GM18873 (cell line): ENCODE results near the gene KTI12.
"Not testable (repeated sequence)": the region's sequence is repeated elsewhere in the genome, so short reads cannot be mapped to it uniquely, and the experiment has no call there.

Source experiments
- ATAC-seq: cut with Tn5 transposase; IDR thresholded peaks from one replicate; pipeline ENCODE4 v1.9.1; 2021; ENCODE audit warnings: mild to moderate bottlenecking, moderate library complexity, moderate number of reproducible peaks; ENCODE audit not compliant: unreplicated experiment, low FRiP score

KTI12 gene, protein sequence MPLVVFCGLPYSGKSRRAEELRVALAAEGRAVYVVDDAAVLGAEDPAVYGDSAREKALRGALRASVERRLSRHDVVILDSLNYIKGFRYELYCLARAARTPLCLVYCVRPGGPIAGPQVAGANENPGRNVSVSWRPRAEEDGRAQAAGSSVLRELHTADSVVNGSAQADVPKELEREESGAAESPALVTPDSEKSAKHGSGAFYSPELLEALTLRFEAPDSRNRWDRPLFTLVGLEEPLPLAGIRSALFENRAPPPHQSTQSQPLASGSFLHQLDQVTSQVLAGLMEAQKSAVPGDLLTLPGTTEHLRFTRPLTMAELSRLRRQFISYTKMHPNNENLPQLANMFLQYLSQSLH

DNA sequence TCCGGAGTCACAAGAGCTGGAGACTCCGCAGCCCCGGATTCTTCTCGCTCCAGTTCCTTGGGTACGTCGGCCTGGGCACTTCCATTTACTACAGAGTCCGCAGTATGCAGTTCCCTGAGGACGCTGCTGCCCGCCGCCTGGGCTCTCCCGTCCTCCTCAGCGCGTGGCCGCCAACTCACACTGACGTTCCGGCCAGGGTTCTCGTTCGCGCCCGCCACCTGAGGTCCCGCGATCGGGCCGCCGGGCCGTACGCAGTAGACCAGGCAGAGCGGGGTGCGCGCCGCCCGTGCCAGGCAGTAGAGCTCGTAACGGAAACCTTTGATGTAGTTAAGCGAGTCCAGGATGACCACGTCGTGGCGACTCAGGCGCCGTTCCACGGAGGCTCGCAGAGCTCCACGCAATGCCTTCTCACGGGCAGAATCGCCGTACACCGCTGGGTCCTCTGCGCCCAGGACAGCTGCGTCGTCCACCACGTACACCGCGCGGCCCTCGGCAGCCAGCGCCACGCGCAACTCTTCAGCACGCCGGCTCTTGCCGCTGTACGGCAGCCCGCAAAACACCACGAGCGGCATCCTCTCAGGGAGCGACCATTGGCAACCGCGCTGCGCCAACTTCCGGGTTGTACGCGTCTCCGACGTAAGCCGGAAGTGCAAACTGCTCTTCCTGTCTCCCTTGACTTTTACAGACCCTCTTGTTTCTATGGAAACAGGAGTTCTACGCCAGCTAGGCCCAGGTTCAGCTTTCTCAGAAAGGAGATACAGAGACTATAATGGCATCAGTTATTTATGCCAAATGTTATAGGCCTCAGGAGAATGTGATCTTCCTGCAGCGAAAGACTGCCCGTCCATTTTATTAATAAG lies at the start of gene KTI12:
Gene KTI12 (minus strand): TSS at position 621 of the 860 bp plus-strand sequence. CDS start 49 bp downstream, at position 572.
- ATAC-seq = peak; percentile 79

- no peak for ATAC-seq
These were observed 46.4 kb upstream of the KTI12 start for GRCh38 chr1:52080014-52080415.

- ATAC-seq = not testable (repeated sequence)
These were observed 43.7 kb upstream of the KTI12 start for GRCh38 chr1:52077277-52077676.

GRCh38 chr1:52072291-52072690 lies 38.7 kb upstream of the KTI12 start:
- ATAC-seq = no peak

DNA sequence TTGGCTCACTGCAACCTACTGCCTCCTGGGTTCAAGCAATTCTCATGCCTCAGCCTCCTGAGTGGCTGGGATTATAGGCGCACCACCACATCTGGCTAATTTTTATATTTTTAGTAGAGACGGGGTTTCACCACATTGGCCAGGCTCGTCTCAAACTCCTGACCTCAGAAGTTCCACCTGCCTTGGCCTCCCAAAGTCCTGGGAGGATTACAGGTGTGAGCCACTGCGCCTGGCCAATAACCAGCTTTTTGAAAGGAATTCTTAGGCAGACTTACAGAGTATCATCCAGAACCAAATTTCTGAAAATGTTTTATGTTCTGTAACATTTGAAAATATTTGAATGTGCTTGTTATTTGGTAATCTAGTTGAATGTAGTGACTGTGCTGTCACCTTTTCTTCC lies 37.1 kb upstream of the KTI12 start:
- ATAC-seq = no peak

DNA sequence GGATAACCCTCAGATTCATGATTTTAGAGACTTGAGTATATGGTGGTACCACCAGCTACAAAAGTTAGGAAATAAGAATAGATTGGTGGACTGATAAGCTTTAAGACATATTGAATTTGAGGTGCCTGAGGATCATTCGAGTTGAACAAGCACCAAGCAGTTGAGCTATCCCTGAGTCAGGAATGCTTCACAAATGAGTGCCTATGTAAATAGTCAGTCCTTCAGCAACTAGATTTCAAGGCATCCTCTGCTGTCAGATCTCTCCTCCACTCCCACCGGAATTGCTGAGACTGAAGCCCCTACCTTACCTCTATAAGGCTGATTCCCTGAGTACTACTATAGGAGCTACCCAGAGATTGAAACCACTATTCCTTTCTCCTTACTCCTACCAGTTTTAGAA lies 29.6 kb upstream of the KTI12 start:
- no peak for ATAC-seq

DNA sequence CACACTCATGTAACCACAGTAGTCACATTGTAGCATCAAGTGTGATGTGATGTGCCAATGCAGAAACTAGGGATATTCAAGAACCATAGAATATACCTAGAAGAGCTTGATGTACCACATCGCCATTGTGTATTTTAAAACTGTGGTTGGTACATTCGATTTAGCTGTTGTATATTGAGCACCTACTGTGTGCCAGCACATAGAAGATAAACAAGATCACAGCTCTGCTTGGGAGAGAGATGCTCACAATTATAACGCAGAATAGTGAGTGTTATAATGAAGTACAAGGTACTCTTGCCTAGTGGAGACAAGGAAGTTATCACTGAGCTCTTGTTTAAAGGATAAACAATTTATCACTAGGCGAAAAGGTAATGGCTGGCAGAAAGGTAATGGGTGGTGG lies 27.2 kb upstream of the KTI12 start:
- no peak for ATAC-seq

DNA sequence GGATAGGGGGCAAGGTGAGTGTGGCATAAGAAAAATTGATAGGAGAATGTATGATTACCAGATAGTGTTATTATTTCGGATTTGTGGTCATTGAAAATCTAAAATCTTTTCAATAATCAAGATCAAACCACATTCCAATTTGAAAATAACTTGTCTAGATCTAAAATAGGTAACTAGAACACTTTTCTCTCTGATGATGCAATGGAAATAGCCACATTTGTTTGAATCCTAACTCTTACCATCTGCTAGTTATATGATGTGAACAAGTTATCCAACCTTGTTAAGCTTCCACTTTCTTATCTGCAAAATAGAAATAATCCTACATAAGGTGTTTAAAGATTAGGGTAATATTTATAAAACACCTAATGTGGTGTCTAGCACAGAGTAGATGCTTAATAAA lies 26.3 kb upstream of the KTI12 start:
- ATAC-seq = no peak

DNA sequence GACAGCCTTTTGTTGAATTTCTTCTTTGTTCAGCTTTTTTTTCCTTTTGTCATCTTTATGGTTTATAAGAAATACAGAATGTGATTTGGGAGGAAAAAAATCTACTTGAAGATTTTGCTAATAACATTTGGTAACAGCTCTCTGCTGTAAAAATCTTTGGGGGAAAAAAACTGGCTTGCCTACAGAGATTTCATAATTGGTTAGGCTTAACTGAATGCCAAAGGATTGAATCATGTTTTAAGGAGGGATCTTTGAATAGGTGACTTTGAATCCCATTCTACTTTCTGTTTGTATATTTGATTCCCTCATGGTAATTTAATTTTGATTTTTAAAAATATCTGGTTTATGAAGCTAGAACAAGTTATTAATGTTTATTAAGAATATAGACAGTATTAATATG lies 25.7 kb upstream of the KTI12 start:
- ATAC-seq = no peak

DNA sequence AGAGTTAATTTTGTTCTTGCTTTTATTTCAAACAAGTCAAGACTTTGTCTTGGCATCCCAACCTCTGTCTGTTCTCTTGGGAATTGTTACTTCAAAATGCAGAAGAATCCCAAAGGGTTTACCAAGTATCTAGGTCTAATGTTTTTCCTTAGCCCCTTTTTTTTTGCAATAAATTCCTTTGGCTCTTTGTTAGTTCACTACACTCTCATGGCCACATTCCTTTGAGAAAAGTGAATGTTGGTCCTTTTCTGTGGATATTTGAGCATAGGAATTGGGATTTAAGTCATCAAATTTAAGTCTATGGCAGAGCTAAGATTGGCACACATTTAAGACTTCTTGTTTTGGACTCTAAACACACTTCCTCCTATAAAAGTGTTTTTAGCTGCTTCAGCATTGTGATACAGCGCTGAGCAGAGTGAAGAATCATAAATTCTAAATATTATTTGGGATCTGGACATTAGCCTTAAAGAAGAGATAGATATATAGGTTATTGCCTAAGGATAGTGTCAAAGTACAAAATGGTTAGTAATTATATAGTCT lies 24.3 kb upstream of the KTI12 start:
- no peak for ATAC-seq

GRCh38 chr1:52057255-52057654 lies 23.6 kb upstream of the KTI12 start:
- ATAC-seq = no peak

DNA sequence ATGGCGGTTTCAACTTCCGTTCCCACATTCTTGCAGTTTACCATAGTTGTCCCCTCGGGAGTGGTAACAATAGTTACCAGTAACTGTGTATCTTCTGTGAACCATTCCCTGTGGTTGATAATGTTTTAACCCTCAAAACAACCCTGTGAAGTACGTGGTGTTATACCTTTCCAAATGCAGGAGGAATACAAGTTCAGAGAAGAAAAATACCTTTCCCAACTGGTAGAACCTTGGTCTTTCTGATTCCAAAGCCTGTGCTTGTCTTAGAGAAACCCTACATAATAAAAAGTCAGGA lies 23.3 kb upstream of the KTI12 start:
- ATAC-seq = peak; percentile 29

DNA sequence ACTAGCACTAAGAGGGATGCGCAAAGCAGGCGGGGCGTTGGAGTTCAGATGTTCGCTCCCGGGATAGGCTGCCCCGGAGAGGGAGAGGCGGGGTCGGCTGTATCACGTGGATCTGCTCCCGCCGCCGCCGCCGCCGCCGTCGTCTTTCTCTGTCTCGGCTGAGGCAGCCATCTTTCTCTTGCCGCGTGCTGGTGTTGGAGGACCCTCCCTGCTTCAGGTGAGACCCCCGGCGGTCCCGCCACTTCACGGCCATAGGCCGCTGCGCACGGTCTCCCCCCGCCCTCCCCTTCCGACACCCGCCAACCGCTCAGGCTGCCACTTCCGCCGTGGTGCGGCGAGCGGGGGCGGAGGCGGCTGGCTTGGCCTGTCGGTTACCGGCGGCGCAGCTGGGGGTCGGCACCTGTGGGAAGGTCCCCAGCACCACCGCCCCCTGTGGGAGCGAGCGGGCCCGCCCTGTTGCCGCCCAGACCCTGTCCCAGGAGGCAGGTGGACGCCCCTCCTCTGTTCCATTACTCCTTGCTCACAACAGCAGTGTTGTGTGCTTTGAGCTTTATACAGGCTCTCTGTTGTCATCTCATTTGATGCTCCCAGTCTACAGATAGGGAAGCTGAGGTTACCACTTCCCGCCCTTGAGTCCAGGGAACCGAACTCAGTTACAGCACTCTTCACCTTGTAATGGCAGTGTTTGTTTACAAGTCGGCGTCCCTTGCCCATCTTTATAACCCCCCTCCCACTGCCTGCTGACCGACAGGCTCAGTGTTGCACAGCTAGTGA lies 22.7 kb upstream of the KTI12 start, which contains the start of gene BTF3L4:
Gene BTF3L4 (plus strand): TSS at position 133 of the 774 bp plus-strand sequence. CDS start 3,553 bp downstream, outside the sequence.
- ATAC-seq = peak; percentile 79

DNA sequence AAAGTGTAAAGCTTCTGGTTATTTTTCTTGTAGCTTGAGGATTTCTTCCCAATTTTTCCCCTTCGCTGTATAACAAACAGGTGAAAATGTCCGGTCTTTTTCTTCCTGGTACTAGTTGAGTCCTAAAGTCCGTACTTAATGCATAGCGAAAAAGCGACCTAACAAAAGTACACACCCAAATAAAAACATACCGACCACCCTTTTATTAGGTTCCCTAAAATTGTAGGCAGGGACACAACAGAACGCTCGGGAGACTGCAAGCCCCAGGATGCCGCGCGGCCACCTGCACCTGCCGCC lies 22.2 kb upstream of the KTI12 start:
- no peak for ATAC-seq

DNA sequence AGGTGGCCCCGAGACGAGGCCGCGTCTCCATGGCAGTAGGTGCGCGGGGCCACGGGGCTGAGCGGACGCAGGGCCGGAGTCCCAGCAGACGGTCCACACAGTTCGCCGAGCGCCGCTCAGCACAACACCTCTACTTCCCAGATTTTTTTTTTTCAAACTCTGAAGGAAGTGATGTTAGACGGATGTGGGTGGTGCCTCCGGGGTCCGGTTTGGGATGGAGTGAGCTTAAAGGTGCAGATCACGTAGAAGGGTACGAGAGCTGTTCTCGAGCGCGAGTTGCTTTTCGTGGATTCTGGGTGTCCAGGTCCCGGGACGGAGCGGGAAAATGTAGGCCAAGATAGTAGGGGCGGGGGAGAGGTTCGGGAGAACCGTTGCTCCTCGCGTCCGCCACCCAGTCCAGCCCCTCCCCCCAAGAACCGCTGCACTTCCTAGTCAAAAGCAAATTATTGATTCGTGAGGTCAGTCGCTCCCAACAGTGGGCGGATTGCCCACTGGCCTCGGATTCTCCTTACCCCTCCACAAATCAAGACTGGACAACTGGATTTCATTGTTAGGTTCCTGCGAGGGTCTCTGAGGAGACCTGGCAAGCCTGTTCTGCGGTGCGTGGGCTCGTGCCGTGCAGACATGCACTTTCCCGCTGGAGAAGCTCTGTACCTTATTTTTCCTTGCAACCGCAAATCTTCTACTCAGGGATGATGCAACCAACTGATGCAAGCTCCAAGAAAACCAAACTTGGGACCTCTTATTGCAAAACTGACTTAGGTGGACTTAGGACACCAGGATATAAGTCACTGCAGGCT lies 21.7 kb upstream of the KTI12 start, which contains the start of gene TXNDC12:
Gene TXNDC12 (minus strand): TSS at position 126 of the 800 bp plus-strand sequence. CDS start 95 bp downstream, at position 31.
- peak; percentile 41 for ATAC-seq

- no peak for ATAC-seq
These were observed 21.0 kb upstream of the KTI12 start for GRCh38 chr1:52054496-52055065.

- ATAC-seq = no peak
These were observed 20.3 kb upstream of the KTI12 start for GRCh38 chr1:52053862-52054261.

DNA sequence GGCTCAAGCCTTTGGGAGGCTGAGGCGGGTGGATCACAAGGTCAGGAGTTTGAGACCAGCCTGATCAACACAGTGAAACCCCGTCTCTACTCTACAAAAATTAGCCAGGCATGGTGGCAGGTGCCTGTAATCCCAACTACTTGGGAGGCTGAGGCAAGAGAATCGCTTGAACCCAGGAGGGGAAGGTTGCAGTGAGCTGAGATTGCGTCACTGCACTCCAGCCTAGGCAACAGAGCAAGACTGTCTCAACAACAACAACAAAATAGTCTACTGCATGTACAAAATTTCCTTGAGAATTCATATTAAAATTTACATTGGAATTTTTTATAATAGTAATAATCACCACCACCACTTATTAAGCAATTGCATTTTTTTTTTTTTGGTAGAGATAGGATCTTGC lies 15.7 kb upstream of the KTI12 start:
- not testable (repeated sequence) for ATAC-seq

- not testable (repeated sequence) for ATAC-seq
These were observed 12.1 kb upstream of the KTI12 start for GRCh38 chr1:52045666-52046195.
